NCI-H82 (cell line): ENCODE results near the gene SCGB1D2.

Source experiments
- DNase-seq: peaks from one replicate; lab custom pipeline; 2025; lab: John Stamatoyannopoulos, UW

SCGB1D2 gene

DNA sequence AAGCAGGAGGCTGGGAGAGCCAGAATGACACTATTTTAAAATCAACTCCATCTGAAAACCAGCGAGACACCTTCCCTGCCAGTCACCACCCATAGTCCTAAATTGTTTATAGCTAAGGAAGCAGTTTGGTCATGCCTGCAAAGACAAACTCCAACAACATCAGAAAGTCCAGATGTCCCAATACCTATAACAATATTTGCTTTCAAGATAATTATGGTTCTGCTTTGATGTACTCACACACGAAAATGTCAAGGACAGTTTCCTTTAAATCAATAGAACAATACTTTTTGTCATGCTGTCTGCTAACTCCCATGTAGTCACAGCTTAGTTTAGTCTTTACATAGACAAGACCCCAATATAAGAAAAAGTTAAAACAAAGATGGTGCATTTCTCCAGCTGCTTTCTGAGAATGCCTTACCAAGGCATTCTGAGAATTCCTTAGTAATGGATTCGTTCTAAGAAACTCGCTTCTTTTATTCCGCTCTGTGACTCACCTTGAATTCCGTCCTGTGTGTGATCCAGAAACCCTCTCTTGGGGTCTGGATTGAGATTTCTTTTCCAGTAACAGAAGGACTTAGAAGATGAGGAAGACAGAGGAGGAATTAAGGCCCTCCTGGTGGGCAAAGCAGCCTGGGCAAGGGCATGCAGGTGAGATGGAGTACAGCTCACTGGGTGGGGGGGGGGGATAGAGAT, 18.4 kb downstream of the SCGB1D2 start:
- no peak for DNase-seq

DNA sequence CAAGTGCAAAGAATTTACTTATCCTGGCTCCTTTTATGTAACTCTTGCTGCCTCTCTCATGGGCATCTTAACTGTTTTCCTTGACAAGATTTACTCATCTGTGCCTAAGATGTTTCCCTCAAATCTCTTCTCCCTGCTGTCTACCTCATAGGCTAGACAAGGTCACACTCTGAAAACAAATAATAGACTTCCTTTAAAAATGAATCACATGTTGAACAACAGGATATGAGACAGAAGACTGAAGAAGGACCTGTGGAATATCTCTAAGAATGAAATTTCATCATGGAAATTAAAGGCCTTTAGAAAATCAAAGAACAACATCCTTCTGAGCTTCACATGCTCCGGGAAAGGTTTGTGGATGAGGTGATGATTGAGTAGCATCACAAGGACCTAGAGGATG, 22.0 kb downstream of the SCGB1D2 start:
- no peak for DNase-seq

DNA sequence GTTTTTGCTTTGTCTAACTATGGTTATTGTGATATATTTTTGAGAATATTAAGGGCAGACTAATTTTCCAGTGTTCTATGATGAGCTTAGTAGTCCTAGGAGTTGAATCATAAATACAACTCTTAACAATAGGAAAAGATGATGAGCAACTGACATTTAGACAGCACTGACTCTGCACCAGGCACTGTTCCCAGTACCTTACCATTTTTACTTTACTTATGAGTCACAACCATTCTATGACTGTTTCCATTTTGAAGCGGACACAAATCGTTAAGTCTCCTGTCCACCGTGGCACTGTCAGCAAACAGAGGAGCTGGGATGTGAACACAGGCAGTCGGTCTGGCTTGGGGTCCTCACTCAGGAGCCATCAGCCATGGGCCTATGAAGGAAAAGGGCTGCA, 24.5 kb downstream of the SCGB1D2 start:
- no peak for DNase-seq

DNA sequence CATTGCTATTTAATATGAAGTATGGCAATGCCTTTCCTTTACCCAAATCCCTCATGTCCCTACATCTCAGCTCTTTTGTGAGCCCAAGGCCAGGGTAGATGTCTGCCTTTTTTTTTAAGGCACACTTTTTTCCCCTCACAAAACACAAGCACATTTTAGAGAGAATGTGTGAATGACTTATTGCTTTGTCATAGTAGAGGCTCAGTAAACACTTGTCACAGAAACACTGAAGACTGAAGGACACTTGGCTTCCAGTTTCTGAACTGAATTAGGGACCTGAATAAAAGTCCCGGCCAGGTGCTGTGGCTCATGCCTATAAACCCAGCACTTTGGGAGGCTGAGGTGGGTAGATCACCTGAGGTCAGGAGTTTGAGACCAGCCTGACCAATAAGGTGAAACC, 25.0 kb downstream of the SCGB1D2 start:
- DNase-seq, result no peak

DNA sequence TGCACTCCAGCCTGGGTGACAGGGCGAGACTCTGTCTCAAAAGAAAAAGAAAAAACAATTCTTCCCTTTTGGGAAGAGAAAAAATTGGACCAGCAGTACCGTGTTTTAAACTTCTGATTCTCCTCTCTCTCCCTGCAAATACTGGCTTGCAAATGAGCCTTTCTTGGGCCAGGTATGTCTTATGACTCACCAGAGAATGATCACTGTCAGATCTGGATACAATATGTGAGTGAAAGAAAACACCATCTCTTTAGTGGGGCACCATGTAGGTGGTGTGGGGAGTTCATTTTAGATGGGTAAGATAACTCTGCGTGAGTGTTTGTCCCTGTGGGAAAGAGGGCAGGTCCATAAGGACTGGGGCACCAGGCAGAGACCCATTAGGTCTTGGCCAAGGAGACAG, 25.5 kb downstream of the SCGB1D2 start:
- DNase-seq, result no peak

DNA sequence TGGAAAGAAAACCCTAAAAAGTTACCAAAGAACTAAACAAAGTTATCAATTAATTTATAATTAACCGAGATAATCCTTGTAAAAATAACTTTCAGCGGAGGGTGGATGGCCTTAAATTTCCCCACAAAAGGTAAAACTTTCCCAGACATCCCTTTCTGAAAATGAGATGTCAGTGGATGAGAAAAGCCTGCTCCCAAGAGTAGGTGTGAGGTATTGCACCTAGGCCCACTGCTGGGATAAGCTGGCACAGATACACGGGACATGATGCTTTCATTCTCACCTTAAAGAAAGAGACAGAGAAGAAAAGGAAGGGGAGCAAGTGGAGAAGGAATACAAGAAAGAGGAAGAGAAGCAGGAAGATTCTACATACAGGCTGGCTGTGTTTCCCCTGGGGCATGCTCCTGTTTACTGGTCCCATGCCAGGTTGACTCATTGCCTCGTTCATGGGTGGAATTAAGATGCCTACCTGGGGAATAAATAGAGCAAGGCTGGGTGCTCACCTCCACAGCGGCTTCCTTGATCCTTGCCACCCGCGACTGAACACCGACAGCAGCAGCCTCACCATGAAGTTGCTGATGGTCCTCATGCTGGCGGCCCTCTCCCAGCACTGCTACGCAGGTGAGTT, 27.7 kb downstream of the SCGB1D2 start, which contains the start of gene SCGB2A2:
TSS of gene SCGB2A2 (plus strand) at position 505 of the 625 bp plus-strand sequence. CDS start at position 564, 59 bp downstream.
- DNase-seq, result no peak

DNA sequence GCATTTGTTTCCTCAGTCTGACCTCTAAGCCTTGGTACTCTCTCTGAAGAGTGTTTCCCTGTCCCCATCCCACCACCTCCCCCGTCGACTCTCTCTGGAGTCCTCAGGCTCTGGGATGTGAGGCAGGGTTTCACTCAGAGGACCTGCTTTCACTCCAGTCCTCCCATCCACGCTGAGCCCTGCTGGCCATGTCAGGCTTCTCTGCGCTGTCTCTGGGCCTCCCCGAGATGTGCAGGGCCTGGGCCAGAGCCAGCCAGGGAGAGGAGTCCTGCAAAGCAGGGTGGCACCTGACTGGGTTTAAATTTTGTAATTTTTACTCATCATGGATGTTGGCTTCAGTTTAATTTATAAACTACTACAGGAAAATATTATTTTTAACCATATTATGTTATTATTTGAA, 31.2 kb downstream of the SCGB1D2 start:
- DNase-seq, result no peak

DNA sequence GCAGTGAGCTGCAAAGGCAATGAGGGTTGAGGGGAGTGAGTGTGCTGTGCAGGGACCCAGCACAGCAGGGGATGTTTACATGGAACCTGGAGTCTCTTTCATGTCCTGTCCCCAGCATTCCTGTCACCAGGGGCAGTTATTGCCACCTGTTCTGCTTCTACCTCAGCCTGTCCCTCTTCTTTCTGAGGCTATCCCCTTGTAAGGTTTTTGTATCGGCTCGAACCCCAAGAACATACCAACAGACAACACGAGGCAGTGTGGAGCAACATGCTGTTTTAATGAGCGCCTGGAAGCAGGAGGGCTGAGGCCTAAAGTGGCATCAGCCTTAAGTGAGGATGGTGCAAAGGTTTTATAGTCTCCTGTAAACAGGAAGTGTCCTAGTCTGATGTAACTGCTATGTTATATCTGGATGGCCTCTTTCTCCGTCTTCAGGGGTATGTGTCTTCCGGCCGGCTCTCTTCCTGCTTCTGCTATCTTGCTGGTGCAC, 31.8 kb downstream of the SCGB1D2 start:
- no peak for DNase-seq

DNA sequence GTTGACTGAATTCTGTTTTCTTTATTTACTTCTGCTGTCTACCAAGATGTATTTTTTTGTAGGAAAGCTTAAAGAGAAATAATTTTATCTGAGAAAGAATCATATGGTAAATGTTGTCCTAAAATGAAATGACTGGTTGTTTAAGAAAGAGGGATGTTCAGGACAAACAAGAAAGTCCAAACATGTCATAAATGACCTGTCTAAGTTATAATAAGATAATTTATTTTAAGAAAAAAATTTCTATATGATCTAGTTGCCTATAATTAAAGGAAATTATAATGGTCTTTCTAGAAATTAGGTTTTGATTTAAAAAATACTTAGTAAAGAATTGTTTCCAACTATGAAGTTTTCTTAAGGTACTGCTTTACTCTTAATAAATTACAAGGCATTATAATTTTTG, 38.4 kb downstream of the SCGB1D2 start:
- no peak for DNase-seq
